GM06990 (cell line): ENCODE results near the gene HTT-AS.
"Not testable (repeated sequence)": the region's sequence is repeated elsewhere in the genome, so short reads cannot be mapped to it uniquely, and the experiment has no call there.

Experiments used
- DNase-seq: peaks from one replicate; pipeline ENCODE4 v3.0.0-alpha.2; 2011; ENCODE audit not compliant: insufficient read length; ENCODE audit errors: extremely low read depth
- H3K27me3 ChIP-seq: replicated peaks from 2 replicates; pipeline ENCODE4 v1.6.0; 2011; ENCODE audit warnings: low read length; ENCODE audit not compliant: control insufficient read depth, insufficient read depth
- H3K36me3 ChIP-seq: 2 replicates; pipeline ENCODE4 v1.5.1; 2011; ENCODE audit warnings: low read length; ENCODE audit not compliant: control insufficient read depth, insufficient read depth
- H3K4me3 ChIP-seq: replicated peaks from 2 replicates; pipeline ENCODE4 v1.5.1; 2011; ENCODE audit warnings: low read depth, mild to moderate bottlenecking, control low read depth, low read length
- TF ChIP-seq, protein P1 (sequence below): IDR thresholded peaks from 2 replicates; pipeline ENCODE4 v1.5.1; 2011; ENCODE audit warnings: low read length, control low read depth, mild to moderate bottlenecking, inconsistent platforms; ENCODE audit not compliant: insufficient read depth, poor library complexity, severe bottlenecking

HTT-AS gene

DNA sequence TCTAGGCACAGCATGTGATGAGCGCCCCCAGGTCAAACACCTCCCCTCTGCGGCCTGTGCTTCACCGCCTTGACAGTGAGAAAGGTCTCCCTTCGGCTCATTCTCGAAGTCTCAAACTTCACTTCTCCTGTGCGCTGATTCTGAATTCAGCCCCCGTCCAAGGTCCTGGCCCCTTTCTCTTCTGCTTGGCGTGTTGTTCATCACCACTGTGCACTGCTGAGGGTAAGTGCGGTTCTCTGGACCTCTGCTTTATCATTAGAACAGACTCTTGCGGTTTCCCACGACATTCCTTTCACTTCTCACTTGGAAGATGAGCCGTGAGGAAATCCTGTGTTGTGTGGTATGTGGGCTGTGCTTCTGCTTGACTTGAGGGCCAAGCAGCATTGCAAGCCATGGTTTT lies 11.9 kb downstream of the HTT-AS start:
- H3K27me3 ChIP-seq, result no peaks in the 10 kb centered on the region
- H3K36me3 ChIP-seq, result no peaks in the 10 kb centered on the region
- H3K4me3 ChIP-seq, result no peak overlapping the region
- no peak for DNase-seq
- TF ChIP-seq, protein P1, sequence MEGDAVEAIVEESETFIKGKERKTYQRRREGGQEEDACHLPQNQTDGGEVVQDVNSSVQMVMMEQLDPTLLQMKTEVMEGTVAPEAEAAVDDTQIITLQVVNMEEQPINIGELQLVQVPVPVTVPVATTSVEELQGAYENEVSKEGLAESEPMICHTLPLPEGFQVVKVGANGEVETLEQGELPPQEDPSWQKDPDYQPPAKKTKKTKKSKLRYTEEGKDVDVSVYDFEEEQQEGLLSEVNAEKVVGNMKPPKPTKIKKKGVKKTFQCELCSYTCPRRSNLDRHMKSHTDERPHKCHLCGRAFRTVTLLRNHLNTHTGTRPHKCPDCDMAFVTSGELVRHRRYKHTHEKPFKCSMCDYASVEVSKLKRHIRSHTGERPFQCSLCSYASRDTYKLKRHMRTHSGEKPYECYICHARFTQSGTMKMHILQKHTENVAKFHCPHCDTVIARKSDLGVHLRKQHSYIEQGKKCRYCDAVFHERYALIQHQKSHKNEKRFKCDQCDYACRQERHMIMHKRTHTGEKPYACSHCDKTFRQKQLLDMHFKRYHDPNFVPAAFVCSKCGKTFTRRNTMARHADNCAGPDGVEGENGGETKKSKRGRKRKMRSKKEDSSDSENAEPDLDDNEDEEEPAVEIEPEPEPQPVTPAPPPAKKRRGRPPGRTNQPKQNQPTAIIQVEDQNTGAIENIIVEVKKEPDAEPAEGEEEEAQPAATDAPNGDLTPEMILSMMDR, result no peak

DNA sequence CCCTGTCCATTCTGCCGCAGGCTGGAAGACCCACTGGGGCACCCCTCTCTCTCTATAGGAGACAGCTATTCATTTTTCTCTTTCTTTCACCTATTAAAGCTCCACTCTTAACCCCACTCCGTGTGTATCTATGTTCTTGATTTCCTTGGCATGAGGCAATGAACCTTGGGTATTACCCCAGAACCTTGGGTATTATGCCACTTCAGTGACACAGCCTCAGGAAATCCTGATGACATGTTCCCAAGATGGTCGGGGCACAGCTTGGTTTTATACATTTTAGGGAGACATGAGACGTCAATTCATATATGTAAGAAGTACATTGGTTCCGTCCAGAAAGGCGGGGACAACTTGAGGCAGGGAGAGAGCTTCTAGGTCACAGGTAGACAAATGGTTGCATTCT lies 13.4 kb downstream of the HTT-AS start:
- Histone ChIP-seq H3K4me3 (no peak overlapping the region), H3K27me3 (no peaks in the 10 kb centered on the region), H3K36me3 (no peaks in the 10 kb centered on the region)
- no peak for DNase-seq
- TF ChIP-seq, protein P1, result no peak

DNA sequence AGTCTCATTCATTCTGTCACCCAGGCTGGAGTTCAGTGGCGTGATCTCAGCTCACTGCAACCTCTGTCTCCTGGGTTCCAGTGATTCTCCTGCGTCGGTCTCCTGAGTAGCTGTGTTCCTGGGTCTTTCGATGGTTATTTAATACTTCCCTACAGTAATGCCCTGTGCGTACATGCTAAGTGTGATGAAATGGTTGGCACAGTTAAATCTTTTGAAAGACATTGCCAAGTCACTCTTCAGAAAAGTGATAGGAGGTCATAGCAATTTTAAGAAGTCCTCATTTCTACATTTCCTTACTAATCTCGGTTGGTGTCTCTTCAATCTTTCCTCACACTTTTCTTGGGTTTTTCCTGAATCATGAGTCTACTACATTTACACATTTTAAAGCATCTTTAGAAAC lies 14.4 kb downstream of the HTT-AS start:
- no peak for DNase-seq
- Histone ChIP-seq H3K27me3 (no peaks in the 10 kb centered on the region), H3K36me3 (no peaks in the 10 kb centered on the region), H3K4me3 (no peak overlapping the region)
- TF ChIP-seq, protein P1, result no peak

DNA sequence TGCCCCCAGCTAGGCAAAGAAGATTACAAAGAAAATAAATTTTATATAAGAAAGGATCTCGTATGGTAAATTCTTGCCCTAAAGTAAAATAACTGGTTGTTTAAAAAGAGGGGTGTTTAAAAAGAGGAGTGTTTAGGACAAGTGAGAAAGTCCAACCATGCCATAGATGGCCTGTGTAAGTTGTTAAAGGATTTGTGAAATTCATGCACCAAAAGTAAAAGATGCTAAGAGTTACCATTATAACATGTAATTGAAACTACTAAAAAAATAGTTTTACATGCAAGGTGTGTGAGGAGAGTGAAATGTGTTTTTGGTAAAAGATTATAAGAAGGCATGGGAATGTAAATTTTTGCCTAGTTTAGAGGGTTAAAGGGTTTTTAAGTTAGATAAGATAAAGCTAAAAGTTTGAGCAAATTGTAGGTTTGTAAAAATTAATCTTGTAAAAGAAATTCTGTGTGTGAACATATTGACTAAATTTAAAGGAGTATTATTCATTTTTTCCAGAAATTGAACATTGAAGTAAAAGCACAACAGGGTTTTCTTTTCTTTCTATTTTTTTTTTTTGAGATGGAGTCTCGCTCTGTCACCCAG lies 20.1 kb downstream of the HTT-AS start:
- DNase-seq, result no peak
- Histone ChIP-seq H3K4me3 (no peak overlapping the region), H3K36me3 (no peaks in the 10 kb centered on the region), H3K27me3 (no peaks in the 10 kb centered on the region)
- TF ChIP-seq, protein P1, result no peak

DNA sequence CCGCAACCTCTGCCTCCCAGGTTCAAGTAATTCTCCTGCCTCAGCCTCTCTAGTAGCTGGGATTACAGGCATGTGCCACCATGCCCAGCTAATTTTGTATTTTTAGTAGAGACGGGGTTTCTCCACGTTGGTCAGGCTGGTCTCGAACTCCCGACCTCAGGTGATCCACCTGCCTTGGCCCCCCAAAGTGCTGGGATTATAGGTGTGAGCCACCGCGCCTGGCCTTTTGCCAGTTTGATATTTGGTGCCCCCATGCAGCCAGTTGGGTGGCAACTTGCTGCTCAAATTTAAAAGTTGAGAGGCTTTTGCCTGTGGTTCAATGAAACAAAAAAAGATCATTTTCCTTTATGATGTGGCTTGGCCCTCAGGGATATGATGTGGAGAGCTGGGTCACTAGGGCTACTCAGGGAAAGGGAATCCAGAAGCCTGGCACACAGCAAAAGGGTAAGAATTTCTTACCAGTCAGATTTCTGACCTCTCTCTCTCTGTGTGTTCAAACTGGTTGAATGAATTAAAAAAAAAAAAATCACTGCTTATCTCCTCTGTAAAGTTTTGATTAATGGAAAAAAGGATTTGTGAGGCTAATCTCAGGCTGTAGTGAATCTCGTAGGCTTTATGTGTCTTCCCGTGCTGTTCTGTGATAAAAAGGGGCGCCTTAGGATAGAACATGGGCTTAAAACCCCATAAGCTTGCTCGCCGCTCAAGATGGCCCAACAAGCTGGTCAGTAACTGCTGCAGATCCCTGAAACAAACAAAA lies 23.0 kb downstream of the HTT-AS start:
- not testable (repeated sequence) for H3K36me3 ChIP-seq, H3K4me3 ChIP-seq, DNase-seq, H3K27me3 ChIP-seq

DNA sequence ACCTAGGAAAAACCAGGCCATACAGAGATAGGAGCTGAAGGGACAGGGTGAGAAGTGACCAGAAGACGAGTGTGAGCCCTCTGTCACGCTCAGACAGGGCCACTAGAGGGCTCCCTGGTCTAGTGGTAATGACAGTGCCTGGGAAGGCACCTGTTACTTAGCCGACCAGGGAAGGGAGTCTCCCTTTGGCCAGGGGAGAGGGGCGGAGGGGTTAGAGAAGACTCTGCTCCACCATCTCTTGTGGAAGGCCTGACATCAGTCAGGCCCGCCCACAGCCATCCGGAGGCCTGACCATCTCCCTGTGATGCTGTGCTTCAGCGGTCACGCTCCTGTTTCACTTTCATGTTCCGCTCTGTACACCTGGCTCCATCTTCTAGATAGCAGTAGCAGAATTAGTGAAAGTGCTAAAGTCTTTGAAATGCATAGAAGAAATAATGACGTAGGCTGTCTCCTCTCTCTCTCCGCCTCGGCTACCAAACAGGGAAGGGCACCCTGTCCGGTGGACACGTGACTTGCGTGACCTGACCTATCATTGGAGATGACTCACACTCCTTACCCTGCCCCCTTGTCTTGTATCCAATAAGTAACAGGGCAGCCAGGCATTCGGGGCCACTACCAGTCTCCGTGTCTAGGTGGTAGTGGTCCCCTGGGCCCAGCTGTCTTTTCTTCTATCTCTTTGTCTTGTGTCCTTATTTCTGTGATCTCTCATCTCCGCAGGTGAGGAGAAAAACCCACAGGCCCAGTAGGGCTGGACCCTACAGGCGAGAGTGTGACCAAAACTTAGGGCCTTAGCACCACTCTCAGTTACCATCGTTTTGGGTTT lies 26.7 kb downstream of the HTT-AS start:
- Histone ChIP-seq H3K36me3 (no peaks in the 10 kb centered on the region), H3K4me3 (peak overlapping the region; percentile 11; the same call in 1 of the 2 replicates), H3K27me3 (no peaks in the 10 kb centered on the region)
- DNase-seq, result peak; percentile 86
- TF ChIP-seq, protein P1, result peak; percentile 77
